Activated naive CD8-positive, alpha-beta T cell treated with anti-CD3 and anti-CD28 coated beads, Interleukin-2, amount 50 U/mL, for 24 hours (primary cell): ENCODE measurements around the gene LPGAT1.
A peak's percentile ranks its signal among the peaks of the same experiment; 100 is the strongest.

Source experiments
- ATAC-seq: fragments of 150-1000 bp; cut with Tn5 transposase; one replicate; pipeline ENCODE4 v1.10.0; 2021
- DNase-seq: peaks from one replicate; pipeline ENCODE4 v3.0.0; 2021
- H3K27ac Mint-ChIP-seq: one replicate; pipeline ENCODE4 v1.8.0; 2021; ENCODE audit warnings: mild to moderate bottlenecking, mixed read lengths
- H3K27me3 Mint-ChIP-seq: one replicate; pipeline ENCODE4 v1.8.0; 2021; ENCODE audit warnings: mixed read lengths
- H3K36me3 Mint-ChIP-seq: one replicate; pipeline ENCODE4 v1.8.0; 2021; ENCODE audit warnings: low read depth, mixed read lengths
- H3K4me1 Mint-ChIP-seq: one replicate; pipeline ENCODE4 v1.8.0; 2021; ENCODE audit warnings: mixed read lengths
- H3K4me3 Mint-ChIP-seq: one replicate; pipeline ENCODE4 v1.8.0; 2021; ENCODE audit warnings: mild to moderate bottlenecking, moderate library complexity, mixed read lengths
- H3K9me3 Mint-ChIP-seq: one replicate; pipeline ENCODE4 v1.8.0; 2021; ENCODE audit warnings: mixed read lengths

LPGAT1 gene

GRCh38 chr1:211761400-211761799 lies 69.2 kb downstream of the LPGAT1 start:
- Mint-ChIP-seq H3K4me1 (no peaks in the 10 kb centered on the region), H3K36me3 (peaks cover 22% of the 10 kb centered on the region), H3K27ac (no peak overlapping the region), H3K4me3 (no peak overlapping the region), H3K27me3 (no peaks in the 10 kb centered on the region), H3K9me3 (peaks cover 3% of the 10 kb centered on the region)
- DNase-seq (no peak), ATAC-seq (no peak)

- ATAC-seq = no peak
- Mint-ChIP-seq H3K27ac (no peak overlapping the region), H3K4me1 (peaks cover 3% of the 10 kb centered on the region), H3K4me3 (no peak overlapping the region), H3K36me3 (peaks cover 16% of the 10 kb centered on the region), H3K9me3 (peaks cover 3% of the 10 kb centered on the region), H3K27me3 (no peaks in the 10 kb centered on the region)
- no peak for DNase-seq
These were observed 74.0 kb downstream of the LPGAT1 start for GRCh38 chr1:211756471-211757020.

DNA sequence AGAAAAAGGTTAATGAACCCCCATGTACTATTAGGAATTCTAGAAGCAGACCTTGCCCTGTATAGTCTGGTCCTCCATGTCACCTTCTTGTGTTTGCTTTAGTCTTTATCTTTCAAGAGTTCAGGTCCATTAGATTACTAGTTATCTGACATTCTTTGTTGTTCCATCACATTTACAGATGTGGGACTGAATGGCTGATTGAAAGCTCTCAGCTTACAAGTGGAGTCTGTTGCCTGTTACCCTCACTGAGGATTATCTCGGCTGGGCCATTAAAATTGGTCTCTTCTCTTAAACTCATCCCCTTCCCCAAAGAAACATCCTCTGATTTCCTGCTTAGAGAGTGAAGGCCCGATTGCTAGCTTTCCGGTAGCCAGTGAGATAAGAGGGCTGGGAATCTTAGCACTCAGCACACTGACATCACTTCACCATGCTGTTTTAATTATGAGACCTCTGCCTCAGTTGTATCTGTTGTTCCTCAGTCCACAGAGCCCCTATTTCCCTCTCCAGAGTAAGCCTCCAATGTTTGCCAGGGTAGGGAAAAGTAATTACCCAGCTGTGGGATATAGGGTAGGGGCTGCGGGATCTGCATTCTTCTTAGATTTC lies 76.8 kb downstream of the LPGAT1 start:
- DNase-seq (no peak), ATAC-seq (no peak)
- H3K4me3 Mint-ChIP-seq = no peak overlapping the region
- no peak overlapping the region for H3K27ac Mint-ChIP-seq
- H3K36me3 Mint-ChIP-seq = peaks cover 12% of the 10 kb centered on the region
- no peaks in the 10 kb centered on the region for H3K9me3 Mint-ChIP-seq
- H3K27me3 Mint-ChIP-seq = no peaks in the 10 kb centered on the region
- peaks cover 6% of the 10 kb centered on the region for H3K4me1 Mint-ChIP-seq

DNA sequence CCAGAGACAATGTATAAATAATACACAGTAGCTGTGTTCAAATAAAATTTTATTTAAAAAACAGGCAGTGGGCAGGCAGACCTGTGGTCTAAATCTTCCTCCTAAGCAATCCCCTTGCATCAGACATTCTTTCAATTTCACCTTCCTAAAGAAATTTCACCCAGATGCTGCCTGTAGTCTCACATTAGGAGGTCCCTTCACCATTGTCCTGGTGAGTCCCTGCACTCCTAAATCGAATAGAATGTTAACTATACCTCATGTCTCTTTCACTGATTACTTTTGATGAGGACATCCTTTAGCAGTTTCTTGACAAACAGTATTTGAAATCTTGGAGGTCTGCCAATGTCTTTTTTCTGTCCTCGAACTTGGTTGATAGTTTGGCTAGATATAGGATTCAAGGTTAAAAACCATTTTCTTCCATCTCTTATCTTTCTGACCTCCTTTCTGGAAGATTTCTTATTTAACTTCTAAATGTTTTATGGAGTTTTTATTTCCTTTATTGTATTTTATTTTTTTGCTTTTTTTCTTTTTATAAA lies 77.5 kb downstream of the LPGAT1 start:
- no peaks in the 10 kb centered on the region for H3K27me3 Mint-ChIP-seq
- DNase-seq (no peak), ATAC-seq (no peak)

GRCh38 chr1:211752317-211752716 lies 78.2 kb downstream of the LPGAT1 start:
- DNase-seq = no peak
- Mint-ChIP-seq H3K27ac (no peak overlapping the region), H3K9me3 (no peaks in the 10 kb centered on the region), H3K4me1 (peaks cover 6% of the 10 kb centered on the region), H3K36me3 (peaks cover 3% of the 10 kb centered on the region), H3K27me3 (no peaks in the 10 kb centered on the region), H3K4me3 (no peak overlapping the region)
- no peak for ATAC-seq

More for the DNA sequence above, 77.5 kb downstream of the LPGAT1 start:
- Mint-ChIP-seq H3K4me1 (peaks cover 6% of the 10 kb centered on the region), H3K9me3 (no peaks in the 10 kb centered on the region), H3K4me3 (no peak overlapping the region), H3K36me3 (peaks cover 10% of the 10 kb centered on the region), H3K27ac (no peak overlapping the region)

DNA sequence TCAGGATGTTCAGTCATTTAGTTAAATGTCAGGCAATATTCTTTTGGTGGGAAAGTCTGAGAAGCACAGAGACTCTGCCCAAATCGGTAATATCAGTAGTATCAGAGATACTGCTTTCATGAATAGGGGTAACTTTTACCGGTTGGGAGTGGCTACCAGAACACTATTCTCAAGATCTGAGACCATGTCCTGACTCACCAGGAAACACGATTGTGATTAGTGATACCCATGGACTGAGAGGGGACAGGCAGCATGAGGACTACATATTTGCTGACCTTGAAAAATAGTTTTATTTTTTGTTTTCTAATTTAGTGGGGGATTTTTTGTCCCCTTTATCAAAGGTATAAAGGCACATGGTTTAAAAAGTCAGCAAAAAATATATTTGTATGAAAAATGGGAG lies 79.1 kb downstream of the LPGAT1 start:
- ATAC-seq (peak; percentile 73), DNase-seq (no peak)
- Mint-ChIP-seq H3K4me1 (peaks cover 6% of the 10 kb centered on the region), H3K36me3 (peaks cover 3% of the 10 kb centered on the region), H3K27me3 (no peaks in the 10 kb centered on the region), H3K4me3 (no peak overlapping the region), H3K27ac (no peak overlapping the region), H3K9me3 (no peaks in the 10 kb centered on the region)

- DNase-seq (no peak), ATAC-seq (no peak)
- Mint-ChIP-seq H3K4me1 (peaks cover 6% of the 10 kb centered on the region), H3K36me3 (peaks cover 3% of the 10 kb centered on the region), H3K9me3 (no peaks in the 10 kb centered on the region), H3K4me3 (no peak overlapping the region), H3K27me3 (no peaks in the 10 kb centered on the region), H3K27ac (no peak overlapping the region)
These were observed 80.0 kb downstream of the LPGAT1 start for GRCh38 chr1:211750599-211750998.

GRCh38 chr1:211749251-211749650 lies 81.3 kb downstream of the LPGAT1 start:
- Mint-ChIP-seq H3K27me3 (no peaks in the 10 kb centered on the region), H3K27ac (no peak overlapping the region), H3K4me3 (no peak overlapping the region), H3K9me3 (no peaks in the 10 kb centered on the region), H3K36me3 (peaks cover 3% of the 10 kb centered on the region), H3K4me1 (peaks cover 6% of the 10 kb centered on the region)
- ATAC-seq (no peak), DNase-seq (no peak)

DNA sequence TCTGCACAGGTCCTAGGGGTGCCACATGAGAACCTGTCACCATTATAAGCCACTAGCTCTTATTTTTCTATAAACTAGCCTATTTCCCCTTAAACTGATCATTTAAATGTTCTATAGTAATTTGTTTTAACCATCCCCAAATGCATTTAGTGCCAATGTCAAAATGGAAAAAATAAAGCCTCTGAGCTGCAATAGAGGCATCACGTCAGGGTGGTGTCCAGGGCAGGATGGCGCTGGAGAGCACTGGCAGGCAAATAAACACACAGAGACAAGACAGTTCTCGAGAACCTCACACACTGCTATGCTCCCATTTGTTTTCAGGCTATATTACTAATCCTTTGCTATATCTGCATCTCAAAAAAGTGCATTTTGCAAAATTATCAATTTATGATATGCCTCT lies 81.8 kb downstream of the LPGAT1 start:
- DNase-seq (no peak), ATAC-seq (no peak)
- Mint-ChIP-seq H3K27ac (no peak overlapping the region), H3K9me3 (no peaks in the 10 kb centered on the region), H3K4me1 (peaks cover 6% of the 10 kb centered on the region), H3K36me3 (peaks cover 3% of the 10 kb centered on the region), H3K27me3 (no peaks in the 10 kb centered on the region), H3K4me3 (no peak overlapping the region)

GRCh38 chr1:211742889-211743529 lies 87.6 kb downstream of the LPGAT1 start:
- H3K27me3 Mint-ChIP-seq = no peaks in the 10 kb centered on the region
- no peak overlapping the region for H3K4me3 Mint-ChIP-seq
- H3K9me3 Mint-ChIP-seq = no peaks in the 10 kb centered on the region
- ATAC-seq (no peak), DNase-seq (no peak)
- H3K4me1 Mint-ChIP-seq = peaks cover 25% of the 10 kb centered on the region
- no peak overlapping the region for H3K27ac Mint-ChIP-seq
- no peaks in the 10 kb centered on the region for H3K36me3 Mint-ChIP-seq

GRCh38 chr1:211742272-211742671 lies 88.3 kb downstream of the LPGAT1 start:
- Mint-ChIP-seq H3K4me1 (peaks cover 31% of the 10 kb centered on the region), H3K9me3 (no peaks in the 10 kb centered on the region), H3K4me3 (no peak overlapping the region), H3K36me3 (no peaks in the 10 kb centered on the region), H3K27ac (no peak overlapping the region), H3K27me3 (no peaks in the 10 kb centered on the region)
- DNase-seq (no peak), ATAC-seq (no peak)

- DNase-seq = no peak
These were observed 88.8 kb downstream of the LPGAT1 start for GRCh38 chr1:211741788-211742187.

DNA sequence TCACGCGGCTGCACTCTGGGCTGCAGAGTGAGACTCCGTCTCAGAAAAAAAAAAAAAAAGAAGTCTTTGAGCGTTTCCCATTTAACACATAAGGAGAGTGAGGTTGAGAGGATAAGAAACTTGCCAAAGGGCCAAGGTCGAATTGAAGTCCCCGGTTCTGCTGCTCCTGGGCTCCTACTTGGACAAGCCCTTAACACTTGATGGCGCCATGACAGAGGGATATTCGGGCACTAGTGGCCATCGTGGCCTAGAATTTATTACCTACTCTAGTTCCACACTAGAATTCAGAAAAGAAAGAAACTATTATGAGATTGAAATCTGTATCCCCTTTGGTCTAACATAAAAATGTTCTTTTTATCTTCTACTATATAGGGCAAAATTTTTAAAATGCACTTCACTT lies 89.4 kb downstream of the LPGAT1 start:
- Mint-ChIP-seq H3K4me1 (peaks cover 35% of the 10 kb centered on the region), H3K36me3 (no peaks in the 10 kb centered on the region), H3K27ac (no peak overlapping the region), H3K27me3 (no peaks in the 10 kb centered on the region), H3K9me3 (no peaks in the 10 kb centered on the region), H3K4me3 (no peak overlapping the region)
- DNase-seq = no peak
- ATAC-seq = no peak

More at GRCh38 chr1:211741788-211742187, 88.8 kb downstream of the LPGAT1 start:
- H3K36me3 Mint-ChIP-seq = no peaks in the 10 kb centered on the region
- H3K27ac Mint-ChIP-seq = no peak overlapping the region
- no peaks in the 10 kb centered on the region for H3K27me3 Mint-ChIP-seq
- no peak overlapping the region for H3K4me3 Mint-ChIP-seq
- ATAC-seq = no peak
- no peaks in the 10 kb centered on the region for H3K9me3 Mint-ChIP-seq
- peaks cover 32% of the 10 kb centered on the region for H3K4me1 Mint-ChIP-seq

DNA sequence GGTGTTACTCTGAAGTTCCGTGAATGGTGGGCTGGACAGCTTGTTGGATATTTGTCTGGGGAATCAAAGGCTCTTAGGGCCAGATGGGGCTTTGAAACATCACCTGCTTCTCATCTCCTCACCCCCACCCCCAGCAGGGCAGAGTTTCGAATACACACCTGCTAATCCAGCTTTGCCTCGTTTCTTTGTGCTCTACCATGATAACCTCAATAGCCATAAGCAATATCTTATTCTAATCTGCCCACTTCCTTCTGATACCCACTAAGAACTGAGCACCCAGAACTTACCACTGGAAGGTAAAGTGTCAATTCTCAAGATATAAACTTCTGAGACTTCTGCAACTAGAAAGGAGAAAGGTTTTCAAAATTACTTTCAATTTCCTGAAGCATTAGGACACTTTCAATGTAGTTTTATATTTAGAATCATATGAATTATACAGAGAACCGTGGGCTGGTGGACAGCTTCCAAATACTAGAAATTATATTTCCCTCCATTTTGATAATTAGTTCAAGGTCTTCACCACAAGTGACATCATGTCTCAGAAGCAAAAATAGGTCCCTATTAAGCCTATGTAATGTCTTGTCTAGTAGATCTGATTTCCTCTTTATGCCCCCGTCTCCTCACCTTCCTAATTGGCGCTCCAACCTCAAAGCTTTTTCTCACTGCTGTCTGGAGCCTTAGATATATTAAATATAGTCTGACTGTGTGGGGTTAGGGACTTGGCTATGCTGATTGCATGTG lies 90.7 kb downstream of the LPGAT1 start:
- DNase-seq = no peak

More for the DNA sequence above, 90.7 kb downstream of the LPGAT1 start:
- H3K9me3 Mint-ChIP-seq = no peaks in the 10 kb centered on the region
- H3K36me3 Mint-ChIP-seq = no peaks in the 10 kb centered on the region
- H3K4me1 Mint-ChIP-seq = peaks cover 35% of the 10 kb centered on the region
- peak; percentile 11 for ATAC-seq
- no peak overlapping the region for H3K27ac Mint-ChIP-seq
- no peak overlapping the region for H3K4me3 Mint-ChIP-seq
- H3K27me3 Mint-ChIP-seq = no peaks in the 10 kb centered on the region
